HUDEP-2 (cell line): ENCODE data around the gene XPNPEP2.
"Not testable (repeated sequence)": the region's sequence is repeated elsewhere in the genome, so short reads cannot be mapped to it uniquely, and the experiment has no call there.

Source experiments
- DNase-seq, 76 experiments: peaks; one replicate each; lab custom pipeline; 2025; ENCODE audit not compliant: unreplicated experiment in 76 of 76; lab: John Stamatoyannopoulos, UW

The XPNPEP2 gene

GRCh38 chrX:129718676-129719075, 20.1 kb upstream of the XPNPEP2 start:
- DNase-seq: no peak

- no peak for DNase-seq
Measured at GRCh38 chrX:129719268-129719667, 19.5 kb upstream of the XPNPEP2 start.

- DNase-seq: no peak
Measured at GRCh38 chrX:129719931-129720530, 18.7 kb upstream of the XPNPEP2 start.

GRCh38 chrX:129720741-129721140, 18.0 kb upstream of the XPNPEP2 start:
- no peak for DNase-seq

GRCh38 chrX:129721414-129721813, 17.4 kb upstream of the XPNPEP2 start:
- no peak for DNase-seq

GRCh38 chrX:129721870-129722269, 16.9 kb upstream of the XPNPEP2 start:
- DNase-seq: no peak

GRCh38 chrX:129723511-129723910, 15.3 kb upstream of the XPNPEP2 start:
- DNase-seq: no peak

GRCh38 chrX:129724754-129725153, 14.0 kb upstream of the XPNPEP2 start:
- no peak for DNase-seq

- peak in 26 of 76 experiments; percentile 0 to 31 (median 4) for DNase-seq
Measured at GRCh38 chrX:129726307-129727111, 12.3 kb upstream of the XPNPEP2 start.

- no peak for DNase-seq
Measured at GRCh38 chrX:129728061-129728460, 10.7 kb upstream of the XPNPEP2 start.

- no peak for DNase-seq
Measured at GRCh38 chrX:129731228-129731627, 7.6 kb upstream of the XPNPEP2 start.

GRCh38 chrX:129732857-129733256, 5.9 kb upstream of the XPNPEP2 start:
- DNase-seq: no peak

- no peak for DNase-seq
Measured at GRCh38 chrX:129733335-129733734, 5.4 kb upstream of the XPNPEP2 start.

- peak in 14 of 76 experiments; percentile 0 to 19 (median 6) for DNase-seq
Measured at GRCh38 chrX:129736491-129736890, 2.3 kb upstream of the XPNPEP2 start.

- DNase-seq: no peak
Measured at GRCh38 chrX:129737916-129738315, 863 bp upstream of the XPNPEP2 start.

GRCh38 chrX:129739578-129739977, 799 bp downstream of the XPNPEP2 start:
- DNase-seq: no peak

- no peak for DNase-seq
Measured at GRCh38 chrX:129741880-129742758, 3.3 kb downstream of the XPNPEP2 start.

- not testable (repeated sequence) for DNase-seq
Measured at GRCh38 chrX:129742759-129743152, 4.0 kb downstream of the XPNPEP2 start.

- DNase-seq: no peak
Measured at GRCh38 chrX:129743821-129744220, 5.0 kb downstream of the XPNPEP2 start.

GRCh38 chrX:129744861-129745321, 6.1 kb downstream of the XPNPEP2 start:
- no peak for DNase-seq
